Inferior parietal cortex (tissue), 1 donor: Measurements from ENCODE around the gene TEX52.
"Not testable (repeated sequence)": the region's sequence is repeated elsewhere in the genome, so short reads cannot be mapped to it uniquely, and the experiment has no call there.

ENCODE experiments used
- DNase-seq: peaks from one replicate; pipeline ENCODE4 v3.0.0-alpha.2; 2016; ENCODE audit errors: extremely low spot score

The TEX52 gene

DNA sequence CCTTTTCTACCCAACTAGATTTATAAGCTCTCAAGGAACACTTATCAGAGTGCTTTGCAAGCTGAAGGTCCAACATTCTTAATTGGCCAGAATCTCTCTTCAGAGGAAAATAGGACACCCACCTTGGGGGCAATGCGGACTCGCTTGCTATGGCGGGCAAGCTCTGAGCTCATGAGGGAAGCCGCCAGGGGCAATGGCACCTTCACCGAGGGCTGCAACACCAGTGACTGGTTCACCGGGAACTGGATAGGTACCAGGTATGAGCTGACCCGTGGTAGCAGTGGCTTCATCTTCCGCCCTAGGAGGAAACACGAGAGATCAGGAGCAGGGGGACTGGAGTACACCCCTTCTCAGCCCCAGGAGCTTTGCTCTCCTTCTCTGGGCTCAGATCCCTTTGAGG lies 7.4 kb upstream of the TEX52 start:
- no peak for DNase-seq

DNA sequence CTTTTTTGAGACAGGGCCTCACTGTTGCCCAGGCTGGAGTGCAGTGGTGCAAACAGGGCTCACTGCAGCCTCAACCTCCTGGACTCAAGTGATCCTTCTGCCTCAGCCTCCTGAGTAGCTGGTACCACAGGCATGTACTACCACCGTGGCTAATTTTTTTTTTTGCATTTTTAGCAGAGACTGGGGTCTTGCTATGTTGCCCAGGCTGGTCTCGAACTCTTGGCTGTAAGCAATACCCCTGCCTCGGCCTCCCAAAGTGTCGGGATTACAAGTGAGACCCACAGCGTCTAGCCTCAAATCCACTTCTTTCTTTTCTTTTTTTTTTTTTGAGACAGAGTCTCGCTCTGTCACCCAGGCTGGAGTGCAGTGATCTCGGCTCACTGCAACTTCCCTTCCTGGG lies 6.6 kb upstream of the TEX52 start:
- not testable (repeated sequence) for DNase-seq

DNA sequence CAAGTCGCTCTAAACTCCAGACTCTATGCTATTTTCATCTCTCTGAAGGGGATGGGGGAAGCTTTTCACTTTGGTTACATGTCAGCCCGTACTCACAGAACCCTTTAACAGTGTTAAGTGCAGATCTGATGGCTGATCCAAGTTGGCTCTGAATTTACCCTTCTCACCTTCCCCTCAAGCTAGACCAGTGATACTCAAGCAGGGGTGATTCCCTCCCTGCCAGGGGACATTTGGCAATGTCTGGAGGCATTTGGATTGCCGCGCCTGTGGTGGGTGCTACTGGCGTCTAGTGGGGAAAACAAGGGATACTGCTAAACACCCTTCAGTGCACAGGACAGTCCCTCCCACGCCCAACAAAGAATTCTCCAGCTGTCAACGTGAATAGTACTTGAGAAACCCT lies 6.0 kb upstream of the TEX52 start:
- DNase-seq: no peak

DNA sequence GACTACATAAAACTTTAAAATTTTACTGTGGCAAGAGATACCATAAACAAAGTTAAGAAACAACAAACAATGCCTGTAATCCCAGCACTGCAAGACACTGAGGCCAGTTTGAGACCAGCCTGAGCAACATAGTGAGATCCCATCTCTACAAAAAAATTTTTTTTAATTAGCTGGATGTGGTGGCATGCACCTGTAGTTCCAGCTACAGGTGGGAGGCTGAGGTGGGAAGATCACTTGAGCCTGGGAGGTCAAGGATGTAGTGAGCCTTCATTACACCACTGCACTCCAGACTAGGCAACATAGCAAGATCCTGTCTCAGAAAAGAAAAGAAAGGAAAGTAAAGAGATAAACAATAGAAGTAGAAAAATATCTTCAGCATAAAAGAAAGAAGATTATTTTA lies 3.3 kb upstream of the TEX52 start:
- no peak for DNase-seq

DNA sequence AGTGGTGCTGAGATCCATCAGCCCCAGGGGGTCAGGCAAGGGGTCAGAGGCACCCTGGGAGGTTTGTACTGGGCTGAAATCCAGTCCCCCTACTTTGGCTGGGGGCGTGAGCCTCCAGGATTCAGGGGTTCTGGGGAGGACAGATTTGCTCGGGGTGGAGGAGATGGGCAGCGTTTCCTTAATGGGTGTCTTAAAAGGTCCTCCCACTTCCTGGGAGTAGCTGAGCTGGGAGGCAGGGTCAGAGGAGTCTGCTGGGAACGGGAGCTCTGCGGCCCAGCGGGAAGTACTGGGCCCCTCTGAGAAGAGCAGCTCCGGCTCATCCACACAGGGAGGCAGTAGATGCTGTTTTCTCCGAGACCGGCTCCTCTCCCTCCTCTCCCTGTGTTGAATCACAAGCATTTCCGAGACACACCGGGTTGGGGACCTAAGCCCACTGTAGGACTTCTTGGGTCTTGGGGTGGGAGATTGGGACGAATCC lies 2.1 kb upstream of the TEX52 start:
- DNase-seq: no peak

GRCh38 chr12:2858334-2858733 lies 1.5 kb upstream of the TEX52 start:
- DNase-seq: no peak

GRCh38 chr12:2857576-2857975 lies 737 bp upstream of the TEX52 start:
- no peak for DNase-seq

DNA sequence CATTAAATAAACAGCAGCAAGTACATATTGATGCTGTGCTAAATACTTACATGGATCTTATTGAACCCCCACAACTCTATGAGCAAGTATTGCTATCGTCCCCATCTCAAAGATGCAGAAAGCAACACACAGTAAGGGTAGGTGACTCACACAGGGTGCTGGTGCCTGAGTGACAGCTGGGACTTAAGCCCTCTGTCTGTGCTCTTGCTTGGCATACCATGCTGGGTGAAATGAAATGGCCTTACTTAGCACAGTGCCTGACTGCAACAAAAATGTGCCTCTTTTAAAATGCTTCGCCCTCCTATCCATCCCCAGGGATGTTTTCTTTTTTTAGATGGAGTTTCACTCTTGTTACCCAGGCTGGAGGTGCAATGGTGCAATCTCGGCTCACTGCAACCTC lies 788 bp downstream of the TEX52 start:
- DNase-seq: no peak

GRCh38 chr12:2855546-2855945 lies 1.3 kb downstream of the TEX52 start:
- DNase-seq: no peak

DNA sequence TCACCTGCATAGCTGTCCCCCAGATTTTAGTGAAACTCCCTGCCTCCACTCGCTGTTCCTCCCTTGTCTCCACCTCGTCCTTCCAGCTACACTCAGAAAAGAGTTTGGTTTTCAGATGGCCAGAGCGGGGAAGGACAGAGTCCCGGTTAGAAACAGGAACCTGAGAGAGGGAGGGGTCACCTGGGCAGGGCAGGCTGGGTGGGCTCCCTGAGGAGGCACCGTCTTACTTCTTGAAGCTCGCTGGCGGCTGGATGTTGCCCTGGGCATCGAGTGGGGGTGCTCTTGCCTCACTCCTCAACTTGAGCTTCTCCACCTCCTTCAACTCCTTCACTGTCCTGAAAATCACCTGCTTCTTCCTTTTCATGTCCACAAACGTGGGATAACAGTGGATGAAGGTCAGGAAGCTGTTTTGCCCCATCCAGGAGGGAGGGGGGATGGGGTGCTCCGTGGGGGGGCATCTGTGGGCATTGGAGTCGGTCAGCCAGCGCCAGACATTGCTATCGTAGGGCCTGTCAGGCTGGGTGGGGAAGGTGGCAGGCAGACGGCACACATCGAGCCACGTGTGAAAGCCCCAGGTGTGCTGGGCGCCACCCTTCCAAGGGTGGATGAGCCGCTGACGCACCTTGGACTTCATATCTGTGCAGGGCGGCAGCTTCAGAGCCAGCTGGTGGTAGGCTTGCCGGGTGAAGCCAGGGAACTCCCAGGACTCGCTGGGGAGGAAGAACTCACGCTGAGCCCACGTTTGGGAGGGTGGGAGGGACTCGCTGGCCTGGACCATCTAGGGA lies 2.0 kb downstream of the TEX52 start:
- no peak for DNase-seq

GRCh38 chr12:2853626-2854025 lies 3.2 kb downstream of the TEX52 start:
- DNase-seq: peak; percentile 75

GRCh38 chr12:2851931-2852330 lies 4.9 kb downstream of the TEX52 start:
- no peak for DNase-seq

DNA sequence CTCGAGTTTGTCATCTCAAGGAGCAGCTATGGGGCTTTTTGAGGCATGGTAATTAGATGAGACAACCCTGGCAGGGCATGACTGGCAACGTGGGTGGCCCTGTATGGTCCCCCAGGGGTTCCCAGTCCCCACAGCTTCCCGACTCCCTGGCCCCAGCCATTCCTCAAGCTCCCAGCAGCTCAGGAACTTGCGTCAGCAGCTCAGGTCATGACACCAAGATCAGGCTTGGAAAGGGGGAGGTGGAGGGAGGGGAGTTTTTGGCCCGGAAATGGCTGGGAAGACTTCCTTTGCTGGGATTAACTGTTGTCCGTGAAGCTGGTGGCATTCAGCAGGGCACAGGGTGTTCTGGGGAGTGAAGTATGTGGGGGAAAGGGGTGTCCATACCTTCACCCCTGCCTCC lies 11.6 kb downstream of the TEX52 start:
- no peak for DNase-seq

DNA sequence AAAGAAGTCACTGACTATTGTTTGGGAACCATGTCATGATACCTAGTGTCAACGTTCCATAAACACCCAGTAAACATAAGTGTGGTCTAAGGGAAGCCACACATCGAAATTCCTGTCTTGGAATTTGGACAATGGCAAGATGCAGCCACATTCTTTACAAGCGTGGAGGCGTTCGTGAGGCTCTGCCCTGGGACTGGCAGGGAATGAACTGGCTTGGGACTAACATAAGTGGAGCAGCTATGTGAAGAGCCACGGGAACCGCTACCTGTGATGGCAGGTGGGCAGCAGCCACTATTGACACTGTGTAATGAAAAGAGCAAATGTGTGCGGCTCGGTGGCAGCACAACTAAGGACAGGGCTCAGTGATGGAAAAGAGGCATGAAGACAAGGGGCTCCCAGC lies 12.1 kb downstream of the TEX52 start:
- DNase-seq: no peak

DNA sequence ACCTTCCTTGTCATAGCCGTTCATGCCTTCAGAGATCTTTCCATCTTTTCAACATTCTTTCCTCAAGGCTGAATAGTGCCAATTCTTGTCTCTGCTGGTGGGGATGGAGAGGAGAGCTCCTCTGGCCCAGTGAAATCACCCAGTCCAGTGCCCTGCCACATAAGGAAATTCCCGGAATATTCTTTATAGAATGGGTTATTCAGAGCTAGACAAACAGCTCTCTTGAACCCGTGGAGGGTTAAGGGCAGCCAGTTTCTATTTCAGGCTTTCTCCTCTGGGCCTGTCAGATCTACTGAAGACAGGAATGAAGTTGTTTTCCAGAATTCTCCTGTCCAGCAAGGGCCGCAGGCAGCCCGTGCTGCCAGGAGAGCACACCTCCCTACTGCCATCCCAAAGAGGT lies 13.9 kb downstream of the TEX52 start:
- no peak for DNase-seq

- no peak for DNase-seq
Observed at GRCh38 chr12:2841056-2841650, 15.7 kb downstream of the TEX52 start.

- DNase-seq: no peak
Observed at GRCh38 chr12:2836574-2836973, 20.3 kb downstream of the TEX52 start.

DNA sequence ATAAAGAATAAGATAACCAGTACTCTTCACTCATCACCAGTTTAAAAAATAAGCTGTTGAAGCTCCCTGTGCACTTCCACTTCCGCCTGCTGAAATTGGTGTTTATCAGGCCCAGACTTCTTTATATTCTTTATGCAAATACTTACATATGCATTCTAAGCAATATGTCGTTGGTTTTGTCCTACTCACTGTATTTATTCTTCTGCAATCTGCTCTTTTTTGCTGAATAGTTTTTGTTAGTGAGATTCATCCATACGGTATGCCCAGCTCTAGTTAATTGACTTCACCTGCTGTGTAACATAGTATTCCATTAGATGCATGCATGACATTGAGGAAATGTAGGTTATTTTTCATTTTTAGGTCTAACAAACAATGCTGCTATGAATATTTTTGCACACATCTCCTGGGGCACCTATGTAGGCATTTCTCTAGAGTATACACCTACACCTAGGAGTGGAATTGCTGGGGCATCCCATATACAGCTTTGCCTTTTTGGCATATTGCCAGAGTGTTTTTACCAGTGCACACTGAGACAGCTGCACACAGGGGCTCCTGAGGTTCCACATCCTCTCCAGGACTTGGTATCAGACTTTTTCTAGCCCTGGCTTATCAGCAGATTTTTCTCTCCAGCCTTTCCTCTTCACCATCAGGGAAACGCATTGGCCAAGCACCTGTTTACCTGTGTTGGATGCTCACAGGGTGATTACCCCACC lies 21.0 kb downstream of the TEX52 start:
- DNase-seq: no peak

GRCh38 chr12:2834581-2835491 lies 22.0 kb downstream of the TEX52 start, which contains the start of gene NRIP2:
NRIP2 (minus strand) TSS chr12:2835035; CDS start chr12:2834983, 52 bp downstream.
- DNase-seq: peak; percentile 64

DNA sequence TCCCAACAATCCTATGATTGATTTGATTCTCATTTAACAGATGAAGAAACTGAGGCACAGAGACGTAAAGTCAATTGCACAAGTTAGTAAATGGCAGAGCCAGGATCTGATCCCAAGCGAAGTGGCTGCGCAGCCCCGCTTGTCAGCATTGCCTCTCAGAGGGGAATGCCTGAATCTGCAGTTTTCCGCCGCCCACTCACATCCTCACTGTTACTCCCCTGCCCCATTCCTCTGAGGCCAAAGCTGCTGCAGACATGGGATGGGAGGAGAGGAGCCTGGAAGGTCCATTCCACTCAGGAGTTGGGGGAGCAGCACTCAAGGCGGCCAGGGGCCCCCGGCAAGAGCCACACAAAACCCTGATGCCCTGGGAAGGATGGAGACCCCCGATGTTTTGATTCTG lies 23.0 kb downstream of the TEX52 start:
- no peak for DNase-seq

- no peak for DNase-seq
Observed at GRCh38 chr12:2833327-2833726, 23.5 kb downstream of the TEX52 start.
